HepG2 (cell line): ENCODE data around the gene TIMP3.
"Not testable (repeated sequence)": the region's sequence is repeated elsewhere in the genome, so short reads cannot be mapped to it uniquely, and the experiment has no call there.

ENCODE experiments used
- CTCF ChIP-seq: sonication (generic); formaldehyde crosslinking; IDR thresholded peaks from 2 replicates; pipeline ENCODE4 v1.5.0; 2020; ENCODE audit warnings: mild to moderate bottlenecking, missing genetic modification reagents, moderate library complexity
- EZH2 ChIP-seq: conservative IDR thresholded peaks from 2 replicates; pipeline ENCODE4 v1.6.1; 2012; ENCODE audit warnings: mild to moderate bottlenecking, low read depth, low read length, moderate library complexity
- FOXO4 ChIP-seq: sonication (generic); formaldehyde crosslinking; conservative IDR thresholded peaks from 2 replicates; pipeline ENCODE4 v1.8.1; 2023; ENCODE audit warnings: missing genetic modification reagents
- MXI1 ChIP-seq: IDR thresholded peaks from 3 replicates; pipeline ENCODE4 v1.6.1; 2012; ENCODE audit warnings: low read depth, low read length, inconsistent platforms, borderline replicate concordance
- RAD21 ChIP-seq: fragments of 450-650 bp; formaldehyde crosslinking; IDR thresholded peaks from 2 replicates; pipeline ENCODE4 v1.5.0; 2020; ENCODE audit warnings: mild to moderate bottlenecking
- RFX3 ChIP-seq: IDR thresholded peaks from 2 replicates; pipeline ENCODE4 v1.6.1; 2016; ENCODE audit warnings: missing biosample characterization, missing genetic modification reagents
- RNF2 ChIP-seq: fragments of 450-650 bp; conservative IDR thresholded peaks from 2 replicates; pipeline ENCODE4 v1.6.1; 2016; ENCODE audit warnings: low read depth
- SRSF9 ChIP-seq: fragments of 200-400 bp; formaldehyde crosslinking; IDR thresholded peaks from 2 replicates; pipeline ENCODE4 v1.6.1; 2018; ENCODE audit warnings: borderline replicate concordance, mild to moderate bottlenecking, low read depth, low read length; ENCODE audit not compliant: insufficient read depth, poor library complexity, severe bottlenecking
- ZNF264 ChIP-seq: sonication (generic); formaldehyde crosslinking; IDR thresholded peaks from 2 replicates; pipeline ENCODE4 v1.4.0; 2020; ENCODE audit warnings: missing genetic modification reagents
- ZNF883 ChIP-seq: sonication (generic); formaldehyde crosslinking; IDR thresholded peaks from 2 replicates; pipeline ENCODE4 v1.5.1; 2020; ENCODE audit warnings: mild to moderate bottlenecking, missing genetic modification reagents; ENCODE audit errors: not compliant biosample characterization
- TF ChIP-seq, protein P1 (sequence below): sonication (generic); formaldehyde crosslinking; IDR thresholded peaks from 2 replicates; pipeline ENCODE4 v1.4.0; 2020; ENCODE audit warnings: missing genetic modification reagents
- TF ChIP-seq, protein P2 (sequence below): sonication (generic); formaldehyde crosslinking; IDR thresholded peaks from 2 replicates; pipeline ENCODE4 v1.8.1; 2023; ENCODE audit warnings: missing genetic modification reagents, inconsistent platforms, borderline replicate concordance
- TF ChIP-seq, protein P3 (sequence below): sonication (generic); formaldehyde crosslinking; IDR thresholded peaks from 2 replicates; pipeline ENCODE4 v1.5.0; 2020; ENCODE audit warnings: missing genetic modification reagents, mild to moderate bottlenecking, borderline replicate concordance

DNA sequence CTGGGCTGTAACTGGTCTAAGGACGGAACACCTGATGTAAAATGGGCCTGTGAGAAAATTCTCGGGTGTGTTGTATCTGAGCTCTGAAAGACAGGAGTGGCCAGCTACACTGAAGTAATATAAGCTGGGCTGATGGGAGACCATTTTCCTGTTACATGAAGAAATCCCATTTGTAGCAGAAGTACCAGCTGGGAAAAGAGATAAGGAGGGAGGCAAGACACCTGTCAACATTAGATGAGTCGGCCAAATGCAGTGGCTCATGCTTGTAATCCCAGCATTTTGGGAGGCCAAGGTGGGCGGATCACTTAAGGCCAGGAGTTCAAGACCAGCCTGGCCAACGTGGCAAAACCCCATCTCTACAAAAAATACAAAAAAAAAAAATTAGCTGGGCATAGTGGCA, 72.1 kb downstream of the TIMP3 start:
- TF ChIP-seq RNF2; ZNF264; RAD21; FOXO4; CTCF (CRISPR knock-in tag); ZNF883; RFX3 (CRISPR knock-in tag); SRSF9; MXI1; EZH2: not testable (repeated sequence)
- TF ChIP-seq, protein P1, sequence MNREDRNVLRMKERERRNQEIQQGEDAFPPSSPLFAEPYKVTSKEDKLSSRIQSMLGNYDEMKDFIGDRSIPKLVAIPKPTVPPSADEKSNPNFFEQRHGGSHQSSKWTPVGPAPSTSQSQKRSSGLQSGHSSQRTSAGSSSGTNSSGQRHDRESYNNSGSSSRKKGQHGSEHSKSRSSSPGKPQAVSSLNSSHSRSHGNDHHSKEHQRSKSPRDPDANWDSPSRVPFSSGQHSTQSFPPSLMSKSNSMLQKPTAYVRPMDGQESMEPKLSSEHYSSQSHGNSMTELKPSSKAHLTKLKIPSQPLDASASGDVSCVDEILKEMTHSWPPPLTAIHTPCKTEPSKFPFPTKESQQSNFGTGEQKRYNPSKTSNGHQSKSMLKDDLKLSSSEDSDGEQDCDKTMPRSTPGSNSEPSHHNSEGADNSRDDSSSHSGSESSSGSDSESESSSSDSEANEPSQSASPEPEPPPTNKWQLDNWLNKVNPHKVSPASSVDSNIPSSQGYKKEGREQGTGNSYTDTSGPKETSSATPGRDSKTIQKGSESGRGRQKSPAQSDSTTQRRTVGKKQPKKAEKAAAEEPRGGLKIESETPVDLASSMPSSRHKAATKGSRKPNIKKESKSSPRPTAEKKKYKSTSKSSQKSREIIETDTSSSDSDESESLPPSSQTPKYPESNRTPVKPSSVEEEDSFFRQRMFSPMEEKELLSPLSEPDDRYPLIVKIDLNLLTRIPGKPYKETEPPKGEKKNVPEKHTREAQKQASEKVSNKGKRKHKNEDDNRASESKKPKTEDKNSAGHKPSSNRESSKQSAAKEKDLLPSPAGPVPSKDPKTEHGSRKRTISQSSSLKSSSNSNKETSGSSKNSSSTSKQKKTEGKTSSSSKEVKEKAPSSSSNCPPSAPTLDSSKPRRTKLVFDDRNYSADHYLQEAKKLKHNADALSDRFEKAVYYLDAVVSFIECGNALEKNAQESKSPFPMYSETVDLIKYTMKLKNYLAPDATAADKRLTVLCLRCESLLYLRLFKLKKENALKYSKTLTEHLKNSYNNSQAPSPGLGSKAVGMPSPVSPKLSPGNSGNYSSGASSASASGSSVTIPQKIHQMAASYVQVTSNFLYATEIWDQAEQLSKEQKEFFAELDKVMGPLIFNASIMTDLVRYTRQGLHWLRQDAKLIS (CRISPR knock-in tag) = not testable (repeated sequence)
- TF ChIP-seq, protein P2, sequence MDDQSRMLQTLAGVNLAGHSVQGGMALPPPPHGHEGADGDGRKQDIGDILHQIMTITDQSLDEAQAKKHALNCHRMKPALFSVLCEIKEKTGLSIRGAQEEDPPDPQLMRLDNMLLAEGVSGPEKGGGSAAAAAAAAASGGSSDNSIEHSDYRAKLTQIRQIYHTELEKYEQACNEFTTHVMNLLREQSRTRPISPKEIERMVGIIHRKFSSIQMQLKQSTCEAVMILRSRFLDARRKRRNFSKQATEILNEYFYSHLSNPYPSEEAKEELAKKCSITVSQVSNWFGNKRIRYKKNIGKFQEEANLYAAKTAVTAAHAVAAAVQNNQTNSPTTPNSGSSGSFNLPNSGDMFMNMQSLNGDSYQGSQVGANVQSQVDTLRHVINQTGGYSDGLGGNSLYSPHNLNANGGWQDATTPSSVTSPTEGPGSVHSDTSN = not testable (repeated sequence)
- TF ChIP-seq, protein P3, sequence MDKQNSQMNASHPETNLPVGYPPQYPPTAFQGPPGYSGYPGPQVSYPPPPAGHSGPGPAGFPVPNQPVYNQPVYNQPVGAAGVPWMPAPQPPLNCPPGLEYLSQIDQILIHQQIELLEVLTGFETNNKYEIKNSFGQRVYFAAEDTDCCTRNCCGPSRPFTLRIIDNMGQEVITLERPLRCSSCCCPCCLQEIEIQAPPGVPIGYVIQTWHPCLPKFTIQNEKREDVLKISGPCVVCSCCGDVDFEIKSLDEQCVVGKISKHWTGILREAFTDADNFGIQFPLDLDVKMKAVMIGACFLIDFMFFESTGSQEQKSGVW (CRISPR knock-in tag) = not testable (repeated sequence)
